GM21528 (cell line): Measurements from ENCODE around the gene UBFD1.
"Not testable (repeated sequence)": the region's sequence is repeated elsewhere in the genome, so short reads cannot be mapped to it uniquely, and the experiment has no call there.

ENCODE experiments used
- ATAC-seq: cut with Tn5 transposase; IDR thresholded peaks from one replicate; pipeline ENCODE4 v1.9.1; 2021; ENCODE audit warnings: mild to moderate bottlenecking, moderate library complexity; ENCODE audit not compliant: unreplicated experiment, low FRiP score

Gene UBFD1

DNA sequence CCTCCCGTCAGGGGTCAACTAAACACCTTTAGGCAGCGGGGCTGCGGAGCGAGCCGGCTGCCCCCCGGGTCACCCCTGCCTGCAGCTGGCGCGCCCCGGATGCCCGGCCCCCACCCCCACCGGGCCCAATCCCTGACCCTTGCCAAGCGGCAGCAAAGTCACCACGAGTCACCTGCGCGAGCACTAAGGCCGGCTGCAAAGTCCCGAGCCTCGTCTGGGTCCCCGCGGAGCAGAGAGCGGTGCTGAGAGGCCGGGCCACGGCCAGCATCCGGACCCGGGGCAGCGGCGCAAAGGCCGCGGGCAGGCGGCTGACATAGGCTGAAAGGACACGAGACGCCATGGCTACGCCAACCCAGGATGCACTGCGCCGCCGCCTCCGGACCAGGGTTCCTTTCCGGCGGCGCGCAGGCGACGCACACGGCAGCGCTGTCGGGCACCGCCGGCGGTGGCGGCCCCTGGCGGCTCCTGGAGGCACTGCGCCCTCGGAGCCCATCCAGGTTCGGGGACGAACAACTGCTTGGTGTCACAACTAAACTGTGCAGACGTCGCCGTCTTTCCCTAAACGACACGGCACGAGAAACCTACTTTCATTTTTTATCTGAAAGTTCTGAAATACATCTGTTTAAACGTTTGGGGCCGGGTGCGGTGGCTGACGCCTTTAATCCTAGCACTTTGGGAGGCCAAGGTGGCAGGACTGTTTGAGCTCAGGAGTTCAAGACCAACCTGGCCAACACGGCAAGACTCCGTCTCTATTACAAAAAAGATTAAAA, 38.6 kb downstream of the UBFD1 start, which contains the start of gene NDUFAB1:
Gene NDUFAB1, minus strand, starts transcription at position 366 of the 770 bp plus-strand sequence. Its CDS starts 26 bp downstream, at position 340.
- ATAC-seq, result peak; percentile 86

DNA sequence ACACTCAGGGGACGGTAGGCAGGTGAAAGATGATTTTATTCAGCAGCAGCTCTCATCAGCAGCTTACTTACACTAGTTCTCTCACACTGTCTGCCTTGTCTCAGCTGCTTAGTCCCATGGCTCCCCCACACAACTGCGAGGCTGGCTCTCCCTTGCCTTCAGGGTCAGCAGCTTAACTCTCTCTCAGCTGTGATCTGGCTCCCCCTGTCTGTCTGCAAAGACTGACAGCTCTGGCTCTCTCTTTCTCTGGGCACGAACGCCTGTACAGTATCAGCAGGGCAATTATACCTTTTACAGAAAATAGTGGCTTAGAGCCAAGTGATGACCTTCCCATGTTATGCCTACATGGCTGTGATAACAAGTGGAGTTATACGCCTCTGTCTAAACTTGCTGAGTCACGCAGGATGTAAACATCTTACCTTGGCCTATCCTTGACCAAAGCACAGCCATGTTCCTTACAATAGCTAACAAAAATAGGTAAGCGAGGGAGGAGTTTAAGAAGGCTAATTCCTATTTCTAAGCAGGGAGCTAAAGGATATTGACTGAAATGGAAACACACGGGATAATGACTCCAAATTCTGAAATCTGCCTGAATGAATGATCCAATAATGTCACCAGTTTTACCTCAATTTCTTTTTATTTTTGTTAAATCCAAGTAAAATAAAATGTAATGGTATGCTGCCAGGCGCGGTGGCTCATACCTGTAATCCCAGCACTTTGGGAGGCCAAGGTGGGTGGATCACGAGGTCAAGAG, 39.7 kb downstream of the UBFD1 start:
- ATAC-seq, result no peak

GRCh38 chr16:23607726-23608125, 50.2 kb downstream of the UBFD1 start:
- no peak for ATAC-seq

- ATAC-seq, result no peak
These were observed 50.7 kb downstream of the UBFD1 start for GRCh38 chr16:23608194-23608593.

GRCh38 chr16:23609929-23610328, 52.4 kb downstream of the UBFD1 start:
- no peak for ATAC-seq

GRCh38 chr16:23610905-23611304, 53.4 kb downstream of the UBFD1 start:
- not testable (repeated sequence) for ATAC-seq

- ATAC-seq, result no peak
These were observed 54.4 kb downstream of the UBFD1 start for GRCh38 chr16:23611936-23612335.

DNA sequence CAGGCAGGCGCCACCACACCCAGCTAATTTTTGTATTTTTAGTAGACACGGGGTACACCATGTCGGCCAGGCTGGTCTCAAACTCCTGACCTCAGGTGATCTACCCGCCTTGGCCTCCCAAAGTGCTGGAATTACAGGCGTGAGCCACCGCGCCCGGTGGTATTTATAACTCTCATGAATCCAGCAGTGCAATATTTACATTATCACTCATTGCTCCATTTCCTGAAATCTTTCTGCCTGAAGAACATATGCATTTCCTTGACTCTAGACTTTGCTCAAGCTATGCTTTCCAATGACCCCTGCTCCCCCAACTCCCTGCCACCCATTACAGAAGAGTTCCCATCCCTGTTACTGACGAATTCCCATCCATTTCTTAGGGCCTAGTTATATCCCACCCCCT, 58.3 kb downstream of the UBFD1 start:
- no peak for ATAC-seq
